Mononuclear cell (primary cell): ENCODE data around the gene NOTCH1. TPM values are rescaled to one million over a fixed set of nuclear protein-coding genes. Genes with fewer than 3 reads are reported as not detected.

Source experiments
- H3K27me3 ChIP-seq: 2 replicates; pipeline ENCODE4 v1.6.0; 2011; ENCODE audit warnings: low read length, control low read depth; ENCODE audit not compliant: insufficient read depth
- H3K4me1 ChIP-seq: 2 replicates; pipeline ENCODE4 v1.5.1; 2011; ENCODE audit warnings: mild to moderate bottlenecking, low read length, control low read depth; ENCODE audit not compliant: insufficient read depth
- H3K4me3 ChIP-seq: 2 replicates; pipeline ENCODE4 v1.5.1; 2011; ENCODE audit warnings: mild to moderate bottlenecking, low read length, moderate library complexity
- H3K9me3 ChIP-seq: 2 replicates; pipeline ENCODE4 v1.5.1; 2011; ENCODE audit warnings: low read depth, mild to moderate bottlenecking, control low read depth, low read length
- total RNA-seq: library from RNA; depleted of rRNA; stranded (reverse); fragments of >200 nt; gene quantifications from one replicate; pipeline ENCODE4 v1.2.3, GENCODE V29; 2012

Gene NOTCH1
- total RNA-seq, 1 donor: 28.1 TPM

DNA sequence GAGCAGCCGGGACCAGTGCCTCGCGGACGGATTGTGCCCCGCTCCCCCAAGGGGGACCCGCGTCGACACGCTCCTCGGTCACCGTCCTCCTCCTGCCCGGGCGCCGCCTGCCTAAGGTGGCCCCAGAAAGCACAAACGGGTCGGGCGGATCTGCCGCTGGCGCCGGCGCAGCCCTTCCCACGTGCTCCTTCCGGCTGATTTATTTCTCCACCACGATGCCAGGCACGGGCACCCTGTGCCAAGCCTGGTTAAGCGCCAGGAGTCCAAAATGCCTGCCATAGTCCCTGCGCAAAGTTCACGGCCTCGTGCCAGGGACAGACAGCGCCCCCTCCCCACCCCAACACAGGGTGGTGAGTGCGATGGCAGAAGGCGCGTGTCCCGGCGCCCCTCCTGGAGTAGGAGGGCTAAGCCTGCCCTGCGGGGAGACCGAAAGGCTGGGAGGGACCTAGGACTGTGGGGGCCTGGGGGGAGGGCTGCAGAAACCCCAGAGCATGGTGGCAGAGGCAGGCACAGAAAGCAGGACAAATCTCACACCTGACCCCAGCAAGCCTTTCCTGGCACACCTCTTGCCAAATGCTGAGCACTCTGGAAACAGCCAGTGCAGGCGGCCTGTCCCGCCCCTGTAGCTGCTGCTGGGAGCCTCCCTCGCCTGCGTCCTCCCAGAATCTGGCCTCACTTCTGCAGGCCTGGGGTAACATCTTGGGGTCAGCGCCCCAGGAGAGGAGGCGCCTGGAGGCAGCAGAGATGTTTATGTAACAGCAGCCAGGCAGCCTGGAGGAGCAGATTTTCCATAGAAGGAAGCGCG, 1.1 kb upstream of the NOTCH1 start:
- Histone ChIP-seq H3K4me3 (peak overlapping the region; percentile 43), H3K9me3 (no peaks in the 10 kb centered on the region), H3K27me3 (no peaks in the 10 kb centered on the region), H3K4me1 (peaks cover 68% of the 10 kb centered on the region)

GRCh38 chr9:136545692-136545964, 220 bp downstream of the NOTCH1 start:
- Histone ChIP-seq H3K4me3 (peak overlapping the region; percentile 84), H3K4me1 (peaks cover 68% of the 10 kb centered on the region), H3K9me3 (no peaks in the 10 kb centered on the region), H3K27me3 (no peaks in the 10 kb centered on the region)

DNA sequence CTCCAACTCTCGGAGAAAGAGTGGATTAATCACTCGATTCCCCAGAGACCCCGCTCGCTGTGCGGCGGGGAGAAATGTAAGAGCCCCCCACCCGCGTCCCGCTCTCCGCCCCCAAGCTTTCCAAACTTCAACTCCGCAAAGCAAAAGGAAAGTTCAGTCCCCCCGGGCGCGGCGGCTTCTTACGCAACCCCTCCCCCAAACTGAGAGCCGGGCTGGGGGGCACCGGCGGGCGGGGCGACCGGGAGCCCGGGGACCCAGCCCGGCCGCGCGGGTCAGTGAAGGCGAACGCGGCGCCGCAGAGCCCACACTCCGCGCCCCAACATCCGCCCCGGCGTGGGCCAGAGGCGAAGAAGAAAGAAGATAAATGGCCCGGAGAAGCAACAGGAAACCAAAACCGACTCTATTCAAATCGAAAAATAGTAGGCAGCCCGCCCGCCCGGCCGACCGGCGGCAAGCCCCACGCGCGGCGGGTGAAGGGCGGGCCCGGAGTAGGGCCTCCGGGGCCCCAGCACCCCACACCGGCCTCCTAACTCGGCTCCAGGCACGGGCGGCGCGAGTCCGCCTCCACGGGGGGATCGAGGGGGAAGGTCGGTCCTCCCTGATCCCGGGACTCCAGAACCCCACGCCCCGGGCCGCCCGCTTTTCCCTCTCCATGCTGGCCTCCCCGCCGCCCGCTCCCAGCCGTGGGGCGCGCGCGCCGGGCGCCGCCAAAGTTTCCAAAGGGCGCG, 720 bp downstream of the NOTCH1 start:
- peaks cover 68% of the 10 kb centered on the region for H3K4me1 ChIP-seq
- no peaks in the 10 kb centered on the region for H3K9me3 ChIP-seq
- peak overlapping the region; percentile 84 for H3K4me3 ChIP-seq
- H3K27me3 ChIP-seq: no peaks in the 10 kb centered on the region

DNA sequence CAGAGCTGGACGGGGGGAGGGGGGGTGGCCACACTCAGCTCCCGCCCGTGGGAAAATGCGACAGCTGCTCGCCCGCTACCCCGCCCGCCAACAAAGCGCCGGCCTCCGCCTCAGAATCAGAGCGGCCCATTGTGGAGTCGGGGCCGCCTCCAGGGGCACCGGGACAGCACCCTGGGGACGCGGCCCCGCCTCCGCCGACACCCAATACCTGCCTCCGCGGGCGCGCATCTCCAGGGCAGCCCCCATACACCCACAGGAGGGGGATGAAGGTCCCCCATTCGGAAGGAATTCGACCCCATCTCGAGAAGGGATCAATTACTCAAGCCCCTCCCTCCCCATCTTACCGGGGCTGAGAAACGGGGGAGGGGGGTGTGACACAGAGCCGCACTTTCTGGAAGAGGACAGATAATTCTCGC, 1.3 kb downstream of the NOTCH1 start:
- peak overlapping the region; percentile 84 for H3K4me3 ChIP-seq
- H3K9me3 ChIP-seq: no peaks in the 10 kb centered on the region
- no peaks in the 10 kb centered on the region for H3K27me3 ChIP-seq
- H3K4me1 ChIP-seq: peaks cover 68% of the 10 kb centered on the region

DNA sequence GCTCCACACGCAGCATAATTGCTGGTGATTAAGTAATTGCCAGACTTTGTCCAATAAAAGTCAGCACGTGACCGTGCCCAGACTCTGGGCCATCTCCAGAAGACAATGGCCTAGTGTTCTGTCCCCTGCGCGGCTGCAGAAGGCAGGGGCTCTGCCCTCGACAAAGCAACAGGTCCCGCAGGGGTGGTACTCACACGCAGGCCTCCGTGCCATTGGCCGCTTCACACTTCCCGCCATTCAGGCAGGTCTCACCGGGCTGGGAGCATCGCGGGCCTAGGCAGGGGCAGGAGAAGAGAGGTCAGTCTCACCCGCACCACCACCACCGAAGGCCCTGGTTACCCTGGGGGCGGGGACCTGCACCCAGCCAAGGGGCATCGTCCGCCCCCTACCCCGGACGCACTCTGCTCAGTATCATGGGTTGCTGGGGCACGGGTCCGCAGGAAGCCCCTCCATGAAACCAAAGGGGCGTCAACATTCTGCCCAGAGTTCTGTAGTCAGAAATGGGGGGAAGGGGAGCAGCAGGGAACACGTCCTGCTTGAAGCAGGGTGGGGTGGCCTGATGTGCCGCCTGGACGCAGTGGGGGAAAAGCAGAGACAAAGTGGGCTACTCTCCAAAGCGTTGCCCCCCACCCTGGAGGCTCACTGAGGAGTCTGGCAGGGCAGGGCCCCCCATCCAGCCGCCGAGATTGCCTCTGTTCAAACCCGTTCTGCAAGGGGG, 1.9 kb downstream of the NOTCH1 start:
- no peaks in the 10 kb centered on the region for H3K27me3 ChIP-seq
- peaks cover 71% of the 10 kb centered on the region for H3K4me1 ChIP-seq
- no peaks in the 10 kb centered on the region for H3K9me3 ChIP-seq
- H3K4me3 ChIP-seq: peak overlapping the region; percentile 84

DNA sequence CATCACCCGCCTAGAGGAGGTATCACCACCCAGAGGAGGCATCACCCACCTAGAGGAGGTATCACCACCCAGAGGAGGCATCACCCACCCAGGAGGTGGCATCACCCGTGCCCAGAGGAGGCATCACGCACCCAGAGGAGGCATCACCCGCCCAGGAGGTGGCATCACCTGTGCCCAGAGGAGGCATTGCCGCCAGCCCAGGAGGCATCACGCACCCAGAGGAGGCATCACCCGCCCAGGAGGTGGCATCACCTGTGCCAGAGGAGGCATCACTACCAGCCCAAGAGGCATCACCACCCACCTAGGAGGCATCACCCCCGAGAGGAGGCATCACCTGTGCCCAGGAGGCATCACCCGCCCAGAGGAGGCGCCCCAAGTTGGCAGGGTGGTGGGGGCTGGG, 2.6 kb downstream of the NOTCH1 start:
- Histone ChIP-seq H3K27me3 (no peaks in the 10 kb centered on the region), H3K9me3 (no peaks in the 10 kb centered on the region), H3K4me3 (no peak overlapping the region), H3K4me1 (peaks cover 78% of the 10 kb centered on the region)

- no peaks in the 10 kb centered on the region for H3K9me3 ChIP-seq
- H3K4me1 ChIP-seq: peaks cover 81% of the 10 kb centered on the region
- no peak overlapping the region for H3K4me3 ChIP-seq
- no peaks in the 10 kb centered on the region for H3K27me3 ChIP-seq
Measured at GRCh38 chr9:136542241-136543040, 3.4 kb downstream of the NOTCH1 start.

DNA sequence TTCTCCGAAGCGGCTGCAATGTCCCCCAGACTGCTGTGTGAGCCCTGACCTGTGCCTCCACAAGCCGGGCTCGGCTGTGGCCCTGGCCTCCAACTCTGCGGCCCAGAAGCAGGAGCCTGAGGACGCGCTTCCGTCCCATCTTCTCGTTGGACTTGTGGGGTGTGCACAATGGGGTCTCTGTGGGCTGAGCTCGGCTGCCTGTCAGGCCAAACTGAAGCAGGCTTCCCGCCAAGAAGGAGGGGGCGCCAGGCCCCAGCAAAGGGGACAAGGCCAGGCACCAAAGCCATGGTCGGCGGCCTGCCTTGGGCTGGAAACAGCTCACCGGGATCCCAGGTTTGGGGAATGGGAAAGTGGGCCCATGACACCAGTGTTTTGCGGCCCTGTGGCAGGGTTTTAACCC, 4.1 kb downstream of the NOTCH1 start:
- H3K9me3 ChIP-seq: no peaks in the 10 kb centered on the region
- no peak overlapping the region for H3K4me3 ChIP-seq
- no peaks in the 10 kb centered on the region for H3K27me3 ChIP-seq
- peaks cover 81% of the 10 kb centered on the region for H3K4me1 ChIP-seq

DNA sequence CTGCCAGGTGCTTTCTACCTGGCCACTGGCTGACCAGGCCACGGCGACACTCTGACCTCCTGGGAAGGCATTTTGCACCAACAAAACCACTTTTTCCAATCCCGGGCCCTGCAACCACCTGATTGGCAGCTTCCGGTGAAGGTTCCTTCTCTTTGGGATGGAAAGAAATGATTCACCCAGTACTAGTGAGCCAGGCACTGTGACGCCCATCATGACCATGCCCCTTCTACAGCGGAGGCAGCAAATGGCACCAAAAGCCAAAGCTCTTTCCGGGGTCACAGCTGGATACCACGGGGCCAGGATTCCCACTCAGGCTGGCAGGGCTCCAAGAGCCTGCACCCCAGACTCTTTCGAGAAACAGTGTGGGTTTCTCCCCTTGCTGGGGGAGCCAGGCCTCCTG, 4.7 kb downstream of the NOTCH1 start:
- peaks cover 81% of the 10 kb centered on the region for H3K4me1 ChIP-seq
- no peak overlapping the region for H3K4me3 ChIP-seq
- no peaks in the 10 kb centered on the region for H3K27me3 ChIP-seq
- no peaks in the 10 kb centered on the region for H3K9me3 ChIP-seq

GRCh38 chr9:136539427-136540421, 6.1 kb downstream of the NOTCH1 start:
- Histone ChIP-seq H3K27me3 (no peaks in the 10 kb centered on the region), H3K4me1 (peaks cover 88% of the 10 kb centered on the region), H3K9me3 (no peaks in the 10 kb centered on the region), H3K4me3 (peak overlapping the region; percentile 16)

DNA sequence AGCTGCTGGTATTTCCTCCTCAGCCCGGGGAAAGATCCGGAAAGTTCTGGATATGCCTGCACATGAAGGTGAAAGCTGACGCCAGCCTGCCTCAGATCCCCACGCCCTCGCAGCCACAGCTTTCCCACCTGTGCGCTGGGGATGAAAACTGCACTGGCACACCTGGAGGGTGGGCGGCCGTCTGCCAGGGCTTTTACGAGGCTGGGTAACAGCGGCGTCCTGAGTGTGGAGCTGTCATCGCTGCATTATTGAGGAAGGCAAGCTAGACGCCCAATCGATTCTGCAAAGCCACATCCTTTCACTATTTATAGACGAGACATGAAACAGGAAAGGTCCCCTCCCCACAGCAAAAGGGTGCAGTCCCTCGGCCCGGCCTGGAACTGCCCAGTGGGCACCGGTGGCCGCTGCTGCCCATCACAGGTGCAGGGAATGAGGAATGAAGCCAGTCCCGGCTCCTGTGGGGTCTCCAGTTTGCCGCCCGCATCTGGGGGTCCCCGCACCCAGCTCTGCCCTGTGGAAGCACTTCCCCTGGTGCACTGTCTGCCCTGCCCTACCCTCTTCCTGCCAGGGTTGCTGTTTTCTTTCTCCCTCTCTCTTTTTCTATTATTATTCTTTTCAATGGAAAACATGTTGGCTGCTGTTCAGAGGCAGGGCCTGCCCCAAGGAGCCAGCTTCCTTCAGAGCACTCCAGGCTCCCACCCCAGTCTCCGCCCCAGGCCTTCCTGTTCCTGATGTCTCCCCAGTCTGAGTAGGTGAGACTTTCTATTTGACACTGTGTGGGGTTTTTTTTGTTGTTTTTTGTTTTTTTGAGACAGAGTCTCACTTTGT, 7.0 kb downstream of the NOTCH1 start:
- Histone ChIP-seq H3K4me3 (peak overlapping the region; percentile 16), H3K9me3 (no peaks in the 10 kb centered on the region), H3K27me3 (no peaks in the 10 kb centered on the region), H3K4me1 (peaks cover 87% of the 10 kb centered on the region)

GRCh38 chr9:136537896-136538598, 7.8 kb downstream of the NOTCH1 start:
- no peak overlapping the region for H3K4me3 ChIP-seq
- H3K27me3 ChIP-seq: no peaks in the 10 kb centered on the region
- no peaks in the 10 kb centered on the region for H3K9me3 ChIP-seq
- H3K4me1 ChIP-seq: peaks cover 87% of the 10 kb centered on the region

DNA sequence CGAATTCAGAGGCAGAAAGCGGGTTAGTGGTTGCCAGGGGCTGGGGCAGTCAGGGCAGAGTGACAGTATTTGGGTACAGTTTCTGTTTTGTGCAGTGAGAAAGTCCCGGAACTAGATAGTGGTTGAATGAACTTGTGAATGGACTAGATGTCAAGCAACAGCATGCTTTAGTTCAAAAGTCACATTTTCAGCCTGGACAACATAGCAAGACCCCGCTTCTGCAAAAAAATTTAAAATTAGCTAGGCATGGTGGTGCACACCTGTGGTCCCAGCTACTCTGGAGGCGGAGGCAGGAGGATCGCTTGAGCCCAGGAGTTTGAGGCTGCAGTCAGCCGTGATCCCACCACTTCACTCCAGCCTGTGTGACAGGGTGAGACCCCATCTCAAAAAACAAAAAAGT, 8.4 kb downstream of the NOTCH1 start:
- peaks cover 89% of the 10 kb centered on the region for H3K4me1 ChIP-seq
- H3K9me3 ChIP-seq: no peaks in the 10 kb centered on the region
- H3K27me3 ChIP-seq: no peaks in the 10 kb centered on the region
- no peak overlapping the region for H3K4me3 ChIP-seq
